ENCODE results near the gene SUGCT.

DNA sequence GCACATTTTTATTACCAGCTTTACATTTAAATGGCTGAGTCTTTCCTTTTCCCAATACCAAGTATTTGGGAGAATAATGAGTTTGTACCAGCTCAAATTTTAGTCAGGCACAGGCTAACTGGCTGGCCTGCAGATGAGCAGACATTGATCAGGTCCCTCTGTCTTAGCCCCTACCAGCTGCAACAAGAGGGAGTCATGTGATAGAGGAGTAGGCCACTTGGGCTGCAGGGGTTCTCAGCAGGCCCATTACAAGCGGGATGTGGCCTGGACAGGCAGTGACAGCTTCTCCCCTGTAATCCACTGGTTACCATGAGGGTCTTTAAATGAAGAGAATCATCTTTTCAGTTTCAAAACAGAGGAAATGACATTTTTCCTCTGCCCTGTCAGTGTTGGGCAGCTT is 283.6 kb downstream of the SUGCT start:
- no peak for TF ChIP-seq GABPB1 (CRISPR knock-in tag; IDR thresholded peaks at IDR 0.05)
- TF ChIP-seq, protein P1, sequence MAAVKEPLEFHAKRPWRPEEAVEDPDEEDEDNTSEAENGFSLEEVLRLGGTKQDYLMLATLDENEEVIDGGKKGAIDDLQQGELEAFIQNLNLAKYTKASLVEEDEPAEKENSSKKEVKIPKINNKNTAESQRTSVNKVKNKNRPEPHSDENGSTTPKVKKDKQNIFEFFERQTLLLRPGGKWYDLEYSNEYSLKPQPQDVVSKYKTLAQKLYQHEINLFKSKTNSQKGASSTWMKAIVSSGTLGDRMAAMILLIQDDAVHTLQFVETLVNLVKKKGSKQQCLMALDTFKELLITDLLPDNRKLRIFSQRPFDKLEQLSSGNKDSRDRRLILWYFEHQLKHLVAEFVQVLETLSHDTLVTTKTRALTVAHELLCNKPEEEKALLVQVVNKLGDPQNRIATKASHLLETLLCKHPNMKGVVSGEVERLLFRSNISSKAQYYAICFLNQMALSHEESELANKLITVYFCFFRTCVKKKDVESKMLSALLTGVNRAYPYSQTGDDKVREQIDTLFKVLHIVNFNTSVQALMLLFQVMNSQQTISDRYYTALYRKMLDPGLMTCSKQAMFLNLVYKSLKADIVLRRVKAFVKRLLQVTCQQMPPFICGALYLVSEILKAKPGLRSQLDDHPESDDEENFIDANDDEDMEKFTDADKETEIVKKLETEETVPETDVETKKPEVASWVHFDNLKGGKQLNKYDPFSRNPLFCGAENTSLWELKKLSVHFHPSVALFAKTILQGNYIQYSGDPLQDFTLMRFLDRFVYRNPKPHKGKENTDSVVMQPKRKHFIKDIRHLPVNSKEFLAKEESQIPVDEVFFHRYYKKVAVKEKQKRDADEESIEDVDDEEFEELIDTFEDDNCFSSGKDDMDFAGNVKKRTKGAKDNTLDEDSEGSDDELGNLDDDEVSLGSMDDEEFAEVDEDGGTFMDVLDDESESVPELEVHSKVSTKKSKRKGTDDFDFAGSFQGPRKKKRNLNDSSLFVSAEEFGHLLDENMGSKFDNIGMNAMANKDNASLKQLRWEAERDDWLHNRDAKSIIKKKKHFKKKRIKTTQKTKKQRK (IDR thresholded peaks at IDR 0.05; ENCODE audit: borderline replicate concordance, low read depth, low read length) = no peak
- no peak for TF ChIP-seq FOXK2 (conservative IDR thresholded peaks at IDR 0.05 in 1 of 2, IDR thresholded peaks at IDR 0.05 in 1 of 2; ENCODE audit: low read depth in 2 of 2)
- no peak for TF ChIP-seq SRSF7 (optimal IDR thresholded peaks at IDR 0.05; ENCODE audit: low read depth, low read length)
- TF ChIP-seq, protein P2, sequence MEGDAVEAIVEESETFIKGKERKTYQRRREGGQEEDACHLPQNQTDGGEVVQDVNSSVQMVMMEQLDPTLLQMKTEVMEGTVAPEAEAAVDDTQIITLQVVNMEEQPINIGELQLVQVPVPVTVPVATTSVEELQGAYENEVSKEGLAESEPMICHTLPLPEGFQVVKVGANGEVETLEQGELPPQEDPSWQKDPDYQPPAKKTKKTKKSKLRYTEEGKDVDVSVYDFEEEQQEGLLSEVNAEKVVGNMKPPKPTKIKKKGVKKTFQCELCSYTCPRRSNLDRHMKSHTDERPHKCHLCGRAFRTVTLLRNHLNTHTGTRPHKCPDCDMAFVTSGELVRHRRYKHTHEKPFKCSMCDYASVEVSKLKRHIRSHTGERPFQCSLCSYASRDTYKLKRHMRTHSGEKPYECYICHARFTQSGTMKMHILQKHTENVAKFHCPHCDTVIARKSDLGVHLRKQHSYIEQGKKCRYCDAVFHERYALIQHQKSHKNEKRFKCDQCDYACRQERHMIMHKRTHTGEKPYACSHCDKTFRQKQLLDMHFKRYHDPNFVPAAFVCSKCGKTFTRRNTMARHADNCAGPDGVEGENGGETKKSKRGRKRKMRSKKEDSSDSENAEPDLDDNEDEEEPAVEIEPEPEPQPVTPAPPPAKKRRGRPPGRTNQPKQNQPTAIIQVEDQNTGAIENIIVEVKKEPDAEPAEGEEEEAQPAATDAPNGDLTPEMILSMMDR (IDR thresholded peaks at IDR 0.05 in 2 of 3, conservative IDR thresholded peaks at IDR 0.05 in 1 of 3; ENCODE audit: insufficient read depth in 2 of 3, low read depth in 1 of 3, low read length in 3 of 3) = no peak
- no peak for TF ChIP-seq CHD4 (IDR thresholded peaks at IDR 0.05; ENCODE audit: insufficient read depth, insufficient replicate concordance, low read depth, low read length, poor library complexity, severe bottlenecking)
- TF ChIP-seq MYNN (IDR thresholded peaks at IDR 0.05) = no peak
- TF ChIP-seq MYNN (CRISPR knock-in tag; IDR thresholded peaks at IDR 0.05) = no peak
- no peak for TF ChIP-seq POLR2AphosphoS5 (IDR thresholded peaks at IDR 0.05; ENCODE audit: control insufficient read depth, insufficient read depth, low read depth, low read length)
- TF ChIP-seq EP400 (IDR thresholded peaks at IDR 0.05) = no peak
- no peak for TF ChIP-seq SMARCA4 (IDR thresholded peaks at IDR 0.05)
- no peak for TF ChIP-seq RCOR1 (IDR thresholded peaks at IDR 0.05; ENCODE audit: borderline replicate concordance in 1 of 2, low read depth in 2 of 2, low read length in 2 of 2)
- TF ChIP-seq, protein P3, sequence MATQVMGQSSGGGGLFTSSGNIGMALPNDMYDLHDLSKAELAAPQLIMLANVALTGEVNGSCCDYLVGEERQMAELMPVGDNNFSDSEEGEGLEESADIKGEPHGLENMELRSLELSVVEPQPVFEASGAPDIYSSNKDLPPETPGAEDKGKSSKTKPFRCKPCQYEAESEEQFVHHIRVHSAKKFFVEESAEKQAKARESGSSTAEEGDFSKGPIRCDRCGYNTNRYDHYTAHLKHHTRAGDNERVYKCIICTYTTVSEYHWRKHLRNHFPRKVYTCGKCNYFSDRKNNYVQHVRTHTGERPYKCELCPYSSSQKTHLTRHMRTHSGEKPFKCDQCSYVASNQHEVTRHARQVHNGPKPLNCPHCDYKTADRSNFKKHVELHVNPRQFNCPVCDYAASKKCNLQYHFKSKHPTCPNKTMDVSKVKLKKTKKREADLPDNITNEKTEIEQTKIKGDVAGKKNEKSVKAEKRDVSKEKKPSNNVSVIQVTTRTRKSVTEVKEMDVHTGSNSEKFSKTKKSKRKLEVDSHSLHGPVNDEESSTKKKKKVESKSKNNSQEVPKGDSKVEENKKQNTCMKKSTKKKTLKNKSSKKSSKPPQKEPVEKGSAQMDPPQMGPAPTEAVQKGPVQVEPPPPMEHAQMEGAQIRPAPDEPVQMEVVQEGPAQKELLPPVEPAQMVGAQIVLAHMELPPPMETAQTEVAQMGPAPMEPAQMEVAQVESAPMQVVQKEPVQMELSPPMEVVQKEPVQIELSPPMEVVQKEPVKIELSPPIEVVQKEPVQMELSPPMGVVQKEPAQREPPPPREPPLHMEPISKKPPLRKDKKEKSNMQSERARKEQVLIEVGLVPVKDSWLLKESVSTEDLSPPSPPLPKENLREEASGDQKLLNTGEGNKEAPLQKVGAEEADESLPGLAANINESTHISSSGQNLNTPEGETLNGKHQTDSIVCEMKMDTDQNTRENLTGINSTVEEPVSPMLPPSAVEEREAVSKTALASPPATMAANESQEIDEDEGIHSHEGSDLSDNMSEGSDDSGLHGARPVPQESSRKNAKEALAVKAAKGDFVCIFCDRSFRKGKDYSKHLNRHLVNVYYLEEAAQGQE (IDR thresholded peaks at IDR 0.05; ENCODE audit: borderline replicate concordance) = no peak
- TF ChIP-seq, protein P3 (CRISPR knock-in tag; IDR thresholded peaks at IDR 0.05; ENCODE audit: low read depth) = no peak
- no peak for TF ChIP-seq L3MBTL2 (IDR thresholded peaks at IDR 0.05)
- TF ChIP-seq, protein P4, sequence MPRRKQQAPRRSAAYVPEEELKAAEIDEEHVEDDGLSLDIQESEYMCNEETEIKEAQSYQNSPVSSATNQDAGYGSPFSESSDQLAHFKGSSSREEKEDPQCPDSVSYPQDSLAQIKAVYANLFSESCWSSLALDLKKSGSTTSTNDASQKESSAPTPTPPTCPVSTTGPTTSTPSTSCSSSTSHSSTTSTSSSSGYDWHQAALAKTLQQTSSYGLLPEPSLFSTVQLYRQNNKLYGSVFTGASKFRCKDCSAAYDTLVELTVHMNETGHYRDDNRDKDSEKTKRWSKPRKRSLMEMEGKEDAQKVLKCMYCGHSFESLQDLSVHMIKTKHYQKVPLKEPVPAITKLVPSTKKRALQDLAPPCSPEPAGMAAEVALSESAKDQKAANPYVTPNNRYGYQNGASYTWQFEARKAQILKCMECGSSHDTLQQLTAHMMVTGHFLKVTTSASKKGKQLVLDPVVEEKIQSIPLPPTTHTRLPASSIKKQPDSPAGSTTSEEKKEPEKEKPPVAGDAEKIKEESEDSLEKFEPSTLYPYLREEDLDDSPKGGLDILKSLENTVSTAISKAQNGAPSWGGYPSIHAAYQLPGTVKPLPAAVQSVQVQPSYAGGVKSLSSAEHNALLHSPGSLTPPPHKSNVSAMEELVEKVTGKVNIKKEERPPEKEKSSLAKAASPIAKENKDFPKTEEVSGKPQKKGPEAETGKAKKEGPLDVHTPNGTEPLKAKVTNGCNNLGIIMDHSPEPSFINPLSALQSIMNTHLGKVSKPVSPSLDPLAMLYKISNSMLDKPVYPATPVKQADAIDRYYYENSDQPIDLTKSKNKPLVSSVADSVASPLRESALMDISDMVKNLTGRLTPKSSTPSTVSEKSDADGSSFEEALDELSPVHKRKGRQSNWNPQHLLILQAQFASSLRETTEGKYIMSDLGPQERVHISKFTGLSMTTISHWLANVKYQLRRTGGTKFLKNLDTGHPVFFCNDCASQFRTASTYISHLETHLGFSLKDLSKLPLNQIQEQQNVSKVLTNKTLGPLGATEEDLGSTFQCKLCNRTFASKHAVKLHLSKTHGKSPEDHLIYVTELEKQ (CRISPR knock-in tag; IDR thresholded peaks at IDR 0.05) = no peak

Measured in K562 (cell line).